GM19025 (cell line): Measurements from ENCODE around the gene BTNL3.
"Not testable (repeated sequence)": the region's sequence is repeated elsewhere in the genome, so short reads cannot be mapped to it uniquely, and the experiment has no call there.

Source experiments
- ATAC-seq: cut with Tn5 transposase; IDR thresholded peaks from one replicate; pipeline ENCODE4 v1.9.1; 2021; ENCODE audit warnings: mild to moderate bottlenecking, low read depth, moderate library complexity; ENCODE audit not compliant: unreplicated experiment

BTNL3 gene

DNA sequence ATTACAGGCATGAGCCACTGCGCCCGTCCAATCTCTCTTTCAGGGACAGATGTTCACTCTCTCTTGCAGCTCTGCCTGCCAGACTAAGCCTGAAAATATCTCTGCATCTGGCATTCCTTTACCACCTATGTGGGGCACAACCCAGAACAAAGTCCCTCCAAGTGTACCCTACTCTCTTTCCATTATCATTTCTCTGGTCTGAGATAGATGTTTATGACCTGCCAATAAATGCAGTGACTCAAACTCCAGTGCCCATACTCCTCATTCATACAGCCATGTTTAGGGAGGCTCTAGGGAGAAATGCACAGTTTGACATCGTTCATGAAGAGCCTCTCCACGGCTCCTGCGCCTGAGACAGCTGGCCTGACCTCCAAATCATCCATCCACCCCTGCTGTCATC lies at the start of gene BTNL3:
BTNL3 (plus strand) TSS at position 255 of the 400 bp plus-strand sequence. CDS start 183 bp downstream, outside the sequence.
- ATAC-seq = no peak

DNA sequence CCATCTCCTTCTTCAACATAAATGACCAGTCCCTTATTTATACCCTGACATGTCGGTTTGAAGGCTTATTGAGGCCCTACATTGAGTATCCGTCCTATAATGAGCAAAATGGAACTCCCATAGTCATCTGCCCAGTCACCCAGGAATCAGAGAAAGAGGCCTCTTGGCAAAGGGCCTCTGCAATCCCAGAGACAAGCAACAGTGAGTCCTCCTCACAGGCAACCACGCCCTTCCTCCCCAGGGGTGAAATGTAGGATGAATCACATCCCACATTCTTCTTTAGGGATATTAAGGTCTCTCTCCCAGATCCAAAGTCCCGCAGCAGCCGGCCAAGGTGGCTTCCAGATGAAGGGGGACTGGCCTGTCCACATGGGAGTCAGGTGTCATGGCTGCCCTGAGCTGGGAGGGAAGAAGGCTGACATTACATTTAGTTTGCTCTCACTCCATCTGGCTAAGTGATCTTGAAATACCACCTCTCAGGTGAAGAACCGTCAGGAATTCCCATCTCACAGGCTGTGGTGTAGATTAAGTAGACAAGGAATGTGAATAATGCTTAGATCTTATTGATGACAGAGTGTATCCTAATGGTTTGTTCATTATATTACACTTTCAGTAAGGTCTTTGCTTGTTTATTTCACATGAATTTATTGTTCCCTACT lies 38.2 kb upstream of the BTNL3 start:
- ATAC-seq = no peak

GRCh38 chr5:180959661-180960060 lies 29.0 kb upstream of the BTNL3 start:
- no peak for ATAC-seq

DNA sequence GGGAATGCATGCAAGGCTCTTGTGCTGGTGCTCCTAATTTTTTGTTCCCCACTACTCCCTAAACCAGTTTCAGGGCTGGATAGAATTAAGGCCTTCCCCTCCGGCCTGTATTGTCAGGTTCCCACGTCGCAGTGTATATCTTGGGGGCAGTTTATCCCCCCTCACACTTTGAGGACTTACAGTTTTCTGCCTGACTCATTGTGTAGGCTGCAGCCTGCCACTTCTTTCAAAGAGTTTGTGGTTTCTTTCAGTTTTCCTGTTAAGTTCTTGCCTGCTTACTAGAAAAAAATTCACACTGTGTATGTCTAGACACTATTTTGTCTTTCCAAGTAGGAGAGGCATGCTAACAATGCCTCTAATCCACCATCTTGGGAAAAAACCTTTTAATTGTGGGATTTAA lies 28.4 kb upstream of the BTNL3 start:
- ATAC-seq = no peak

GRCh38 chr5:180969406-180969805 lies 19.2 kb upstream of the BTNL3 start:
- no peak for ATAC-seq

- ATAC-seq = no peak
Observed at GRCh38 chr5:180970336-180970735, 18.3 kb upstream of the BTNL3 start.

GRCh38 chr5:180970875-180971274 lies 17.8 kb upstream of the BTNL3 start:
- no peak for ATAC-seq

DNA sequence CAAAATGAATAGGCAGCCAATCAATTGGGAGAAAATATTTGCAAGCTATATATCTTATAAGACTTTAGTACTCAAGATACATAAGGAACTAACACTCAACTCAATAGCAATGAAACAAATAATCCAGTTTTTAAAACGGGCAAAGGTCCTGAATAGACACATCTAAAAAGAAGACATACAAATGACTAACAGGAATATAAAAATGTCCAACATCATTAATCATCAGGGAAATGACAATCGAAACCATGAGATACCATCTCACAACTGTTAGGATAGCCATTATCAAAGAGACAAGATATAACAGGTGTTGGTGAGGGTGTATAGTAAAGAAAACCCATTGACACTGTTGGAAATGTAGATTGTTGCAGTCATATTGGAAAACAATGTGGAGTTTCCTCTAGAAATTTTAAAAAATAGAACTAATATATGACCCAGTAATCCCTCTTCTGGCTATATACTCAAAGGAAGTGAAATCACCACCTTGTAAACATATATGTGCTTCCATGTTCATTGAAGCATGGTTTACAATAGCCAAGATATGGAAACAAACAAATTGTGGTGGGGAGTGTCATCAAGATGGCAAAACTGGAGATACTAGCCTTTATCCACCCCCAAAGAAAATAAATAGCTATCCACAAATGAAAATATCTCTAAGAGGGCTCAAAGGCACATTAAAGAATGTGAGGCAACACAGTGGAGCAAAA lies 13.9 kb upstream of the BTNL3 start:
- no peak for ATAC-seq

- ATAC-seq = peak; percentile 96
Observed at GRCh38 chr5:180975338-180975737, 13.3 kb upstream of the BTNL3 start.

- ATAC-seq = no peak
Observed at GRCh38 chr5:180976518-180976917, 12.1 kb upstream of the BTNL3 start.

- no peak for ATAC-seq
Observed at GRCh38 chr5:180977852-180978251, 10.8 kb upstream of the BTNL3 start.

- no peak for ATAC-seq
Observed at GRCh38 chr5:180982008-180982741, 6.5 kb upstream of the BTNL3 start.

GRCh38 chr5:180988016-180988415 lies 630 bp upstream of the BTNL3 start:
- ATAC-seq = no peak

GRCh38 chr5:180990086-180990881 lies 1.6 kb downstream of the BTNL3 start:
- ATAC-seq = no peak

GRCh38 chr5:180990882-180991242 lies 2.2 kb downstream of the BTNL3 start:
- no peak for ATAC-seq

GRCh38 chr5:181001947-181002346 lies 13.3 kb downstream of the BTNL3 start:
- ATAC-seq = no peak

GRCh38 chr5:181005791-181006190 lies 17.1 kb downstream of the BTNL3 start:
- ATAC-seq = no peak

DNA sequence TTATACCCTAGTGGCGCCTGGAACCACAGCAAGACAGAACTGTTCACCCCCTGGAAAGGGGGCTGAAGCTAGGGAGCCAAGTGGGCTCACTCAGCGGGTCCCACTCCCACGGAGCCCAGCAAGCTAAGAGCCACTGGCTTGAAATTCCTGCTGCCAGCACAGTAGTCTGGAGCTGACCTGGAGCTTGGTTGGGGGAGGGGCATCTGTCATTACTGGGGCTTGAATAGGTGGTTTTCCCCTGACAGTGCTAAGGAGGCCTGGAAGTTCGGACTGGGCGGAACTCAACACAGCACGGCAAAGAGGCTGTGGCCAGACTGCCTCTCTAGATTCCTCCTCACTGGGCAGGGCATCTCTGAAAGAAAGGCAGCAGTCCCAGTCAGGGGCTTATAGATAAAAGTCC lies 19.5 kb downstream of the BTNL3 start:
- no peak for ATAC-seq

GRCh38 chr5:181010018-181010417 lies 21.4 kb downstream of the BTNL3 start:
- ATAC-seq = not testable (repeated sequence)

- ATAC-seq = not testable (repeated sequence)
Observed at GRCh38 chr5:181014654-181015053, 26.0 kb downstream of the BTNL3 start.

DNA sequence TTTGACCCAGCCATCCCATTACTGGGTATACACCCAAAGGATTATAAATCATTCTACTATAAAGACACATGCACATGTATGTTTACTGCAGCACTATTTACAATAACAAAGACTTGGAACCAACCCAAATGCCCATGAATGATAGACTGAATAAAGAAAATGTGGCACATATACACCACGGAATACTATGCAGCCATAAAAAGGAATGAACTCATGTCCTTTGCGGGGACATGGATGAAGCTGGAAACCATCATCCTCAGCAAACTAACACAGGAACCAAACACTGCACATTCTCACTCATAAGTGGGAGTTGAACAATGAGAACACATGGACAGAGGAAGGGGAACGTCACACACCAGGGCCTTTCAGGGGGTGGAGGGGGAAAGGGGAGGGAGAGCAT lies 28.8 kb downstream of the BTNL3 start:
- not testable (repeated sequence) for ATAC-seq
